BLaER1 (cell line): ENCODE data around the gene DNAJC25.
"Not testable (repeated sequence)": the region's sequence is repeated elsewhere in the genome, so short reads cannot be mapped to it uniquely, and the experiment has no call there.

ENCODE experiments used
- H3K27ac ChIP-seq: shearing (Covaris generic); formaldehyde crosslinking; 2 replicates; pipeline ENCODE4 v1.8.1; 2022
- H3K27me3 ChIP-seq: shearing (Covaris generic); formaldehyde crosslinking; 2 replicates; pipeline ENCODE4 v1.8.1; 2022
- H3K36me3 ChIP-seq: shearing (Covaris generic); formaldehyde crosslinking; 2 replicates; pipeline ENCODE4 v1.8.1; 2022
- H3K4me1 ChIP-seq: shearing (Covaris generic); formaldehyde crosslinking; 2 replicates; pipeline ENCODE4 v1.8.1; 2022
- H3K4me2 ChIP-seq: shearing (Covaris generic); formaldehyde crosslinking; 2 replicates; pipeline ENCODE4 v1.8.1; 2022
- H3K4me3 ChIP-seq: shearing (Covaris generic); formaldehyde crosslinking; 2 replicates; pipeline ENCODE4 v1.8.1; 2022
- H3K9ac ChIP-seq: shearing (Covaris generic); formaldehyde crosslinking; 2 replicates; pipeline ENCODE4 v1.8.1; 2022
- H3K9me3 ChIP-seq: shearing (Covaris generic); formaldehyde crosslinking; 2 replicates; pipeline ENCODE4 v1.8.1; 2022
- H4K20me1 ChIP-seq: shearing (Covaris generic); formaldehyde crosslinking; 2 replicates; pipeline ENCODE4 v1.8.1; 2022
- Cebpa-rat ChIP-seq: shearing (Covaris generic); IDR thresholded peaks from 2 replicates; pipeline ENCODE4 v1.8.1; 2022

DNAJC25 gene

GRCh38 chr9:111603041-111603440 lies 28.1 kb upstream of the DNAJC25 start:
- peaks cover 8% of the 10 kb centered on the region for H3K4me1 ChIP-seq
- no peak overlapping the region for H3K27ac ChIP-seq
- TF ChIP-seq Cebpa-rat = no peak
- peaks cover 33% of the 10 kb centered on the region for H3K27me3 ChIP-seq
- H3K4me3 ChIP-seq = no peak overlapping the region
- H3K36me3 ChIP-seq = no peaks in the 10 kb centered on the region
- H3K4me2 ChIP-seq = no peak overlapping the region
- peaks cover 32% of the 10 kb centered on the region for H3K9me3 ChIP-seq
- H4K20me1 ChIP-seq = no peaks in the 10 kb centered on the region
- no peak overlapping the region for H3K9ac ChIP-seq

- H3K9ac ChIP-seq = no peak overlapping the region
- H3K4me1 ChIP-seq = no peaks in the 10 kb centered on the region
- peaks cover 22% of the 10 kb centered on the region for H3K27me3 ChIP-seq
- H3K4me3 ChIP-seq = no peak overlapping the region
- no peak overlapping the region for H3K4me2 ChIP-seq
- H3K27ac ChIP-seq = no peak overlapping the region
- TF ChIP-seq Cebpa-rat = no peak
- H3K9me3 ChIP-seq = peaks cover 21% of the 10 kb centered on the region
- no peaks in the 10 kb centered on the region for H4K20me1 ChIP-seq
- no peaks in the 10 kb centered on the region for H3K36me3 ChIP-seq
Measured at GRCh38 chr9:111604054-111604615, 27.0 kb upstream of the DNAJC25 start.

GRCh38 chr9:111605041-111605559 lies 26.0 kb upstream of the DNAJC25 start:
- H3K9ac ChIP-seq = no peak overlapping the region
- H4K20me1 ChIP-seq = no peaks in the 10 kb centered on the region
- no peak overlapping the region for H3K4me3 ChIP-seq
- H3K4me1 ChIP-seq = no peaks in the 10 kb centered on the region
- peaks cover 12% of the 10 kb centered on the region for H3K27me3 ChIP-seq
- TF ChIP-seq Cebpa-rat = no peak
- peaks cover 11% of the 10 kb centered on the region for H3K9me3 ChIP-seq
- H3K4me2 ChIP-seq = no peak overlapping the region
- no peak overlapping the region for H3K27ac ChIP-seq
- no peaks in the 10 kb centered on the region for H3K36me3 ChIP-seq

GRCh38 chr9:111610149-111610548 lies 21.0 kb upstream of the DNAJC25 start:
- no peaks in the 10 kb centered on the region for H3K4me1 ChIP-seq
- no peak for TF ChIP-seq Cebpa-rat
- H3K9me3 ChIP-seq = no peaks in the 10 kb centered on the region
- H3K27ac ChIP-seq = no peak overlapping the region
- no peak overlapping the region for H3K9ac ChIP-seq
- no peak overlapping the region for H3K4me3 ChIP-seq
- no peak overlapping the region for H3K4me2 ChIP-seq
- H3K36me3 ChIP-seq = no peaks in the 10 kb centered on the region
- H3K27me3 ChIP-seq = no peaks in the 10 kb centered on the region
- H4K20me1 ChIP-seq = no peaks in the 10 kb centered on the region

GRCh38 chr9:111610845-111611244 lies 20.3 kb upstream of the DNAJC25 start:
- no peak for TF ChIP-seq Cebpa-rat
- H3K9ac ChIP-seq = no peak overlapping the region
- H3K4me2 ChIP-seq = no peak overlapping the region
- no peak overlapping the region for H3K4me3 ChIP-seq
- H3K36me3 ChIP-seq = no peaks in the 10 kb centered on the region
- H3K27me3 ChIP-seq = no peaks in the 10 kb centered on the region
- no peaks in the 10 kb centered on the region for H3K4me1 ChIP-seq
- no peaks in the 10 kb centered on the region for H3K9me3 ChIP-seq
- H4K20me1 ChIP-seq = no peaks in the 10 kb centered on the region
- H3K27ac ChIP-seq = no peak overlapping the region

GRCh38 chr9:111613436-111614040 lies 17.6 kb upstream of the DNAJC25 start:
- no peak overlapping the region for H3K4me3 ChIP-seq
- no peak overlapping the region for H3K27ac ChIP-seq
- H3K9me3 ChIP-seq = no peaks in the 10 kb centered on the region
- H3K27me3 ChIP-seq = no peaks in the 10 kb centered on the region
- TF ChIP-seq Cebpa-rat = no peak
- H3K9ac ChIP-seq = no peak overlapping the region
- no peaks in the 10 kb centered on the region for H4K20me1 ChIP-seq
- H3K4me2 ChIP-seq = no peak overlapping the region
- no peaks in the 10 kb centered on the region for H3K36me3 ChIP-seq
- H3K4me1 ChIP-seq = no peaks in the 10 kb centered on the region

GRCh38 chr9:111615928-111616327 lies 15.2 kb upstream of the DNAJC25 start:
- H3K27ac ChIP-seq = no peak overlapping the region
- H3K27me3 ChIP-seq = no peaks in the 10 kb centered on the region
- H3K36me3 ChIP-seq = no peaks in the 10 kb centered on the region
- no peak overlapping the region for H3K4me3 ChIP-seq
- no peak overlapping the region for H3K4me2 ChIP-seq
- H3K9ac ChIP-seq = no peak overlapping the region
- H3K4me1 ChIP-seq = no peaks in the 10 kb centered on the region
- no peak for TF ChIP-seq Cebpa-rat
- no peaks in the 10 kb centered on the region for H3K9me3 ChIP-seq
- no peaks in the 10 kb centered on the region for H4K20me1 ChIP-seq

- H3K4me1 ChIP-seq, H3K4me2 ChIP-seq, H3K9me3 ChIP-seq, H3K27me3 ChIP-seq, H3K36me3 ChIP-seq, H3K4me3 ChIP-seq, H4K20me1 ChIP-seq, H3K27ac ChIP-seq, H3K9ac ChIP-seq: not testable (repeated sequence)
Measured at GRCh38 chr9:111617349-111617748, 13.8 kb upstream of the DNAJC25 start.

- Histone ChIP-seq H3K36me3 (no peaks in the 10 kb centered on the region), H3K9ac (no peak overlapping the region), H3K4me2 (no peak overlapping the region), H3K4me3 (no peak overlapping the region), H4K20me1 (no peaks in the 10 kb centered on the region), H3K27me3 (no peaks in the 10 kb centered on the region), H3K9me3 (no peaks in the 10 kb centered on the region), H3K27ac (no peak overlapping the region), H3K4me1 (no peaks in the 10 kb centered on the region)
- no peak for TF ChIP-seq Cebpa-rat
Measured at GRCh38 chr9:111621895-111622480, 9.1 kb upstream of the DNAJC25 start.

GRCh38 chr9:111622626-111623025 lies 8.5 kb upstream of the DNAJC25 start:
- Histone ChIP-seq H3K9ac (no peak overlapping the region), H3K9me3 (no peaks in the 10 kb centered on the region), H3K4me2 (no peak overlapping the region), H3K27me3 (no peaks in the 10 kb centered on the region), H3K4me1 (no peaks in the 10 kb centered on the region), H4K20me1 (no peaks in the 10 kb centered on the region), H3K4me3 (no peak overlapping the region), H3K27ac (no peak overlapping the region), H3K36me3 (no peaks in the 10 kb centered on the region)
- no peak for TF ChIP-seq Cebpa-rat
